K562 treated with DMSO at 1 percent for 24 hours (cell line): ENCODE measurements around the gene ARF5. TPM values are rescaled to one million over a fixed set of nuclear protein-coding genes. Genes with fewer than 3 reads are reported as not detected.

Experiments
- total RNA-seq: library from RNA; unstranded; fragments of 300-600 nt; gene quantifications from 2 replicates; pipeline ENCODE4 v1.2.3, GENCODE V29; 2022; ENCODE audit warnings: low read depth; ENCODE audit not compliant: insufficient read depth

ARF5 gene
- 415 and 425 TPM in 2 replicates for total RNA-seq

GRCh38 chr7:127588019-127588696 lies at the start of gene ARF5:
TSS of gene ARF5 (plus strand) at chr7:127588411. CDS start at chr7:127588499, 88 bp downstream.

GRCh38 chr7:127585044-127585953 lies 2.9 kb upstream of the ARF5 start, which contains the start of gene GCC1:
TSS of gene GCC1 (minus strand) at chr7:127585596. CDS start at chr7:127585182, 414 bp downstream.

GRCh38 chr7:127618042-127618441 lies 29.8 kb downstream of the ARF5 start, which contains the start of gene PAX4:
TSS of gene PAX4 (minus strand) at chr7:127618142. CDS start at chr7:127615928, 2,214 bp downstream.

Other genes with a start within 250 kb of the ARF5 start
- gene ZNF800, start 195.7 kb upstream of the ARF5 start, total RNA-seq: 36.0 and 40.2 TPM in 2 replicates
- gene GCC1, start 2.8 kb upstream of the ARF5 start, total RNA-seq: 19.0 and 21.2 TPM in 2 replicates
- gene FSCN3, start 5.3 kb downstream of the ARF5 start, total RNA-seq: 0.75 TPM in 1 of 2 replicates, not detected in the other
- not detected in 2 replicates for gene PAX4, start 29.7 kb downstream of the ARF5 start, total RNA-seq
- 588 and 607 TPM in 2 replicates for gene SND1, start 63.8 kb downstream of the ARF5 start, total RNA-seq